HCT116 (cell line): ENCODE results near the gene MRPL58.

Experiments
- POLR2A ChIP-seq: IDR thresholded peaks from 2 replicates; pipeline ENCODE4 v1.7.0; 2011; ENCODE audit warnings: borderline replicate concordance; ENCODE audit not compliant: insufficient read depth, insufficient read length; ENCODE audit errors: extremely low read depth
- TF ChIP-seq, protein P1 (sequence below), 3 experiments: fragments of 200-600 bp in 1 of 3; sonication (generic) in 1 of 3; IDR thresholded peaks in 2 of 3; conservative IDR thresholded peaks in 1 of 3; 2 replicates each; pipeline ENCODE4 v1.5.1; 2012 to 2017; ENCODE audit warnings: low read depth in 2 of 3, low read length in 2 of 3, antibody characterized with exemption in 1 of 3, borderline replicate concordance in 1 of 3, control low read depth in 1 of 3, mild to moderate bottlenecking in 1 of 3, mixed read lengths in 1 of 3, mixed run types in 1 of 3, moderate library complexity in 1 of 3; ENCODE audit not compliant: insufficient read depth in 1 of 3

DNA sequence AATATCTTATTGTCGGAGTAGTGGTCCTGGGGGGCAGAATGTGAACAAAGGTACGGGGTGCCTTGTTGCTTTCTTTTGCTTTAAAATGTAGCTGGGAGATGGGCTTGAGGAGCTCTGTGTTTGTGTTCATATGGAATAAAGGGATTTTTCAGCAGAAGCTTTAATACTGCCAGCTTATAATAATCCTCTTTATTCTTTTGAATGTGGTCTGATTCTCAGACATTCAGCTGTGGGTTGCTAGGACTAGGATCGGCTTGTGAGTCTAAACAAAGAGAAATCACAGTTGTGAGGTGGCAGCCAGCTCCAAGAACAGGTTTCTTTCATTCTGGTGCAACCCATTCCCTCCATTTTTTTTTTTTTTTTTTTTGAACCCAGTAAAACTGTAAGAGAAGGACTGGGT is 7.2 kb downstream of the MRPL58 start:
- no peak for TF ChIP-seq POLR2A
- TF ChIP-seq, protein P1, sequence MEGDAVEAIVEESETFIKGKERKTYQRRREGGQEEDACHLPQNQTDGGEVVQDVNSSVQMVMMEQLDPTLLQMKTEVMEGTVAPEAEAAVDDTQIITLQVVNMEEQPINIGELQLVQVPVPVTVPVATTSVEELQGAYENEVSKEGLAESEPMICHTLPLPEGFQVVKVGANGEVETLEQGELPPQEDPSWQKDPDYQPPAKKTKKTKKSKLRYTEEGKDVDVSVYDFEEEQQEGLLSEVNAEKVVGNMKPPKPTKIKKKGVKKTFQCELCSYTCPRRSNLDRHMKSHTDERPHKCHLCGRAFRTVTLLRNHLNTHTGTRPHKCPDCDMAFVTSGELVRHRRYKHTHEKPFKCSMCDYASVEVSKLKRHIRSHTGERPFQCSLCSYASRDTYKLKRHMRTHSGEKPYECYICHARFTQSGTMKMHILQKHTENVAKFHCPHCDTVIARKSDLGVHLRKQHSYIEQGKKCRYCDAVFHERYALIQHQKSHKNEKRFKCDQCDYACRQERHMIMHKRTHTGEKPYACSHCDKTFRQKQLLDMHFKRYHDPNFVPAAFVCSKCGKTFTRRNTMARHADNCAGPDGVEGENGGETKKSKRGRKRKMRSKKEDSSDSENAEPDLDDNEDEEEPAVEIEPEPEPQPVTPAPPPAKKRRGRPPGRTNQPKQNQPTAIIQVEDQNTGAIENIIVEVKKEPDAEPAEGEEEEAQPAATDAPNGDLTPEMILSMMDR (IDR thresholded peaks at IDR 0.05 in 2 of 3, conservative IDR thresholded peaks at IDR 0.05 in 1 of 3; ENCODE audit: borderline replicate concordance in 1 of 3, insufficient read depth in 1 of 3, low read depth in 2 of 3, low read length in 2 of 3) = no peak
